H9 (cell line): ENCODE measurements around the gene ERN1. TPM values are rescaled to one million over a fixed set of nuclear protein-coding genes. Genes with fewer than 3 reads are reported as not detected.

Experiments
- DNase-seq: peaks from one replicate; pipeline ENCODE4 v3.0.0-alpha.2; 2017
- H2AFZ ChIP-seq: one replicate; pipeline ENCODE4 v1.6.1; 2013; ENCODE audit warnings: mild to moderate bottlenecking, low read length, control low read depth, moderate library complexity
- H2AK5ac ChIP-seq: 2 replicates; pipeline ENCODE4 v1.6.1; 2013; ENCODE audit warnings: low read length, control low read depth, mixed read lengths; ENCODE audit not compliant: insufficient read length
- H2BK120ac ChIP-seq: one replicate; pipeline ENCODE4 v1.6.1; 2013; ENCODE audit warnings: low read depth, mild to moderate bottlenecking, low read length, control low read depth, inconsistent platforms; ENCODE audit not compliant: poor library complexity, severe bottlenecking
- H2BK12ac ChIP-seq: 2 replicates; pipeline ENCODE4 v1.6.1; 2013; ENCODE audit warnings: low read length, control low read depth, mixed read lengths, low read depth; ENCODE audit not compliant: insufficient read length
- H2BK15ac ChIP-seq: 2 replicates; pipeline ENCODE4 v1.6.1; 2013; ENCODE audit warnings: low read depth, low read length, control low read depth
- H2BK20ac ChIP-seq: one replicate; pipeline ENCODE4 v1.6.1; 2013; ENCODE audit warnings: low read depth, mild to moderate bottlenecking, low read length, control low read depth, inconsistent platforms; ENCODE audit not compliant: poor library complexity, severe bottlenecking
- H2BK5ac ChIP-seq: 2 replicates; pipeline ENCODE4 v1.6.1; 2013; ENCODE audit warnings: low read length, control low read depth, mixed read lengths; ENCODE audit not compliant: insufficient read length
- H3K14ac ChIP-seq: 2 replicates; pipeline ENCODE4 v1.6.1; 2013; ENCODE audit warnings: low read length, control low read depth; ENCODE audit not compliant: insufficient read depth
- H3K18ac ChIP-seq: 2 replicates; pipeline ENCODE4 v1.6.1; 2013; ENCODE audit warnings: low read depth, mild to moderate bottlenecking, mixed read lengths, low read length, control low read depth; ENCODE audit not compliant: insufficient read length
- H3K23ac ChIP-seq: 2 replicates; pipeline ENCODE4 v1.6.1; 2013; ENCODE audit warnings: low read length, control low read depth, mixed read lengths, low read depth; ENCODE audit not compliant: insufficient read length
- H3K23me2 ChIP-seq: 2 replicates; pipeline ENCODE4 v1.6.1; 2013; ENCODE audit warnings: low read depth, mild to moderate bottlenecking, mixed read lengths, low read length, control low read depth; ENCODE audit not compliant: insufficient read length, poor library complexity, severe bottlenecking
- H3K27ac ChIP-seq: 2 replicates; pipeline ENCODE4 v1.5.1; 2013; ENCODE audit warnings: low read length, control low read depth, mixed read lengths, low read depth; ENCODE audit not compliant: insufficient read length
- H3K27me3 ChIP-seq: 2 replicates; pipeline ENCODE4 v1.6.1; 2013; ENCODE audit warnings: low read length, control low read depth, inconsistent platforms; ENCODE audit not compliant: insufficient read depth
- H3K4ac ChIP-seq: 2 replicates; pipeline ENCODE4 v1.6.1; 2013; ENCODE audit warnings: low read depth, mild to moderate bottlenecking, control low read depth, inconsistent platforms, low read length, moderate library complexity
- H3K4me1 ChIP-seq: 2 replicates; pipeline ENCODE4 v1.6.1; 2013; ENCODE audit warnings: low read length, control low read depth, inconsistent platforms; ENCODE audit not compliant: insufficient read depth
- H3K4me2 ChIP-seq: 2 replicates; pipeline ENCODE4 v1.6.1; 2013; ENCODE audit warnings: low read length, control low read depth, mixed read lengths; ENCODE audit not compliant: insufficient read length, insufficient read depth
- H3K56ac ChIP-seq: 2 replicates; pipeline ENCODE4 v1.6.1; 2013; ENCODE audit warnings: low read depth, mild to moderate bottlenecking, mixed read lengths, low read length, control low read depth; ENCODE audit not compliant: insufficient read length
- H3K79me1 ChIP-seq: 2 replicates; pipeline ENCODE4 v1.6.1; 2013; ENCODE audit warnings: low read depth, mild to moderate bottlenecking, moderate library complexity, low read length, control low read depth, inconsistent platforms; ENCODE audit not compliant: insufficient read depth, poor library complexity, severe bottlenecking
- H3K79me2 ChIP-seq: 2 replicates; pipeline ENCODE4 v1.6.1; 2013; ENCODE audit warnings: low read length, control low read depth, inconsistent platforms; ENCODE audit not compliant: insufficient read depth
- H3K9ac ChIP-seq: 2 replicates; pipeline ENCODE4 v1.6.1; 2013; ENCODE audit warnings: low read length, control low read depth, mixed read lengths; ENCODE audit not compliant: insufficient read length; ENCODE audit errors: extremely low read depth
- H3K9me3 ChIP-seq: one replicate; pipeline ENCODE4 v1.6.1; 2013; ENCODE audit warnings: low read depth, low read length, inconsistent platforms; ENCODE audit not compliant: control insufficient read depth
- H3T11ph ChIP-seq: one replicate; pipeline ENCODE4 v1.6.1; 2013; ENCODE audit warnings: mild to moderate bottlenecking, low read length, control low read depth, inconsistent platforms
- H4K20me1 ChIP-seq: one replicate; pipeline ENCODE4 v1.6.1; 2013; ENCODE audit not compliant: control insufficient read depth, insufficient read length, insufficient read depth
- H4K5ac ChIP-seq: 2 replicates; pipeline ENCODE4 v1.6.1; 2013; ENCODE audit warnings: low read depth, mild to moderate bottlenecking, mixed read lengths, low read length, control low read depth; ENCODE audit not compliant: insufficient read length
- H4K8ac ChIP-seq: replicated peaks from 2 replicates; pipeline ENCODE4 v1.6.1; 2013; ENCODE audit warnings: low read length, control low read depth, mixed read lengths, low read depth; ENCODE audit not compliant: insufficient read length
- H4K91ac ChIP-seq: 2 replicates; pipeline ENCODE4 v1.6.1; 2013; ENCODE audit warnings: low read depth, mild to moderate bottlenecking, moderate library complexity, mixed read lengths, low read length, control low read depth; ENCODE audit not compliant: insufficient read length
- H3K27ac Mint-ChIP-seq, 3 experiments: 2 replicates in 2 of 3; 3 replicates in 1 of 3; pipeline ENCODE4 v1.8.0; 2020 to 2021; ENCODE audit warnings: mixed read lengths in 3 of 3, mild to moderate bottlenecking in 1 of 3, moderate library complexity in 1 of 3
- H3K27me3 Mint-ChIP-seq: 2 replicates; pipeline ENCODE4 v1.8.0; 2021; ENCODE audit warnings: low read depth, mild to moderate bottlenecking, moderate library complexity, mixed read lengths
- H3K36me3 Mint-ChIP-seq, 3 experiments: 2 replicates in 2 of 3; 3 replicates in 1 of 3; pipeline ENCODE4 v1.8.0; 2020 to 2021; ENCODE audit warnings: low read depth in 3 of 3, mixed read lengths in 3 of 3; ENCODE audit not compliant: insufficient read depth in 1 of 3
- H3K4me1 Mint-ChIP-seq, 2 experiments: 2 replicates each; pipeline ENCODE4 v1.8.0; 2020; ENCODE audit warnings: mixed read lengths in 2 of 2
- H3K4me3 Mint-ChIP-seq, 2 experiments: 2 replicates in 1 of 2; 3 replicates in 1 of 2; pipeline ENCODE4 v1.8.0; 2020 to 2021; ENCODE audit warnings: mild to moderate bottlenecking in 2 of 2, mixed read lengths in 2 of 2, moderate library complexity in 1 of 2
- H3K9me3 Mint-ChIP-seq, 2 experiments: 2 replicates in 1 of 2; 3 replicates in 1 of 2; pipeline ENCODE4 v1.8.0; 2020; ENCODE audit warnings: mild to moderate bottlenecking in 2 of 2, mixed read lengths in 2 of 2, moderate library complexity in 1 of 2
- WGBS: extraction: QIAGEN DNeasy Blood & Tissue Kit; methylation state at CpG from one replicate; pipeline ENCODE4 v1.1.7; 2013; ENCODE audit warnings: missing lambda C conversion rate, low lambda C conversion rate, mixed read lengths; ENCODE audit not compliant: insufficient read length; ENCODE audit errors: extremely low coverage; 5-methylcytosine and 5-hydroxymethylcytosine counted together
- total RNA-seq: library from RNA; stranded (reverse); gene quantifications from 2 replicates; pipeline ENCODE4 v1.2.1, GENCODE V29; 2021
- TF ChIP-seq, protein P1 (sequence below): fragments of 200-600 bp; sonication (generic); conservative IDR thresholded peaks from 3 replicates; pipeline ENCODE4 v1.8.0; 2021; ENCODE audit warnings: antibody characterized with exemption, mild to moderate bottlenecking

Gene ERN1
- total RNA-seq, 1 experiment from 2014 or later = 5.0 TPM

DNA sequence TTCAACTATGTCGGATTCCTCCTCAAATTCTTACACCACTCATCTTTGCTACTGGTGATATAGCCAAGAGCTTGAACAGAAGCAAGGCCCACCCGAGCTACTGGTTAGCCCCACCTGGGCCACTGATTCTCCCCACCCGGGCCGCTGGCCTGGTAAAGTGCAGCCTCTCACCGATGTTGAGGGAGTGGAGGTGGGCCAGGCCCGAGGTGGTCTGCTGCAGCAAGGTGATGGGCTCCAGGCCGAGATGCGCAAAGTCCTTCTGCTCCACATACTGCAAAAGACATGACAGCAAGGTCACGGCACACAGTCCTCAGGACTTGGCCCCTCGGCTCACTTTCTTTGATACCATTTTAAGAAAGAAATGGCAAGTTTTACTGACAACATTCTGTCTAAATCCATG, 76.8 kb downstream of the ERN1 start:
- no peaks in the 10 kb centered on the region for H3K9me3 ChIP-seq
- no peak overlapping the region for H3K4me2 ChIP-seq
- H3K14ac ChIP-seq = no peak overlapping the region
- no peak overlapping the region for H4K8ac ChIP-seq
- TF ChIP-seq, protein P1, sequence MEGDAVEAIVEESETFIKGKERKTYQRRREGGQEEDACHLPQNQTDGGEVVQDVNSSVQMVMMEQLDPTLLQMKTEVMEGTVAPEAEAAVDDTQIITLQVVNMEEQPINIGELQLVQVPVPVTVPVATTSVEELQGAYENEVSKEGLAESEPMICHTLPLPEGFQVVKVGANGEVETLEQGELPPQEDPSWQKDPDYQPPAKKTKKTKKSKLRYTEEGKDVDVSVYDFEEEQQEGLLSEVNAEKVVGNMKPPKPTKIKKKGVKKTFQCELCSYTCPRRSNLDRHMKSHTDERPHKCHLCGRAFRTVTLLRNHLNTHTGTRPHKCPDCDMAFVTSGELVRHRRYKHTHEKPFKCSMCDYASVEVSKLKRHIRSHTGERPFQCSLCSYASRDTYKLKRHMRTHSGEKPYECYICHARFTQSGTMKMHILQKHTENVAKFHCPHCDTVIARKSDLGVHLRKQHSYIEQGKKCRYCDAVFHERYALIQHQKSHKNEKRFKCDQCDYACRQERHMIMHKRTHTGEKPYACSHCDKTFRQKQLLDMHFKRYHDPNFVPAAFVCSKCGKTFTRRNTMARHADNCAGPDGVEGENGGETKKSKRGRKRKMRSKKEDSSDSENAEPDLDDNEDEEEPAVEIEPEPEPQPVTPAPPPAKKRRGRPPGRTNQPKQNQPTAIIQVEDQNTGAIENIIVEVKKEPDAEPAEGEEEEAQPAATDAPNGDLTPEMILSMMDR = no peak
- no peaks in the 10 kb centered on the region for H3K23me2 ChIP-seq
- H3K9me3 Mint-ChIP-seq = no peaks in the 10 kb centered on the region
- no peaks in the 10 kb centered on the region for H4K20me1 ChIP-seq
- H3K23ac ChIP-seq = no peak overlapping the region
- DNase-seq = no peak
- no peak overlapping the region for H2AK5ac ChIP-seq
- H3K4me3 Mint-ChIP-seq = no peak overlapping the region
- H2BK12ac ChIP-seq = no peak overlapping the region
- H2BK15ac ChIP-seq = no peak overlapping the region
- H3K4ac ChIP-seq = no peak overlapping the region
- H2BK120ac ChIP-seq = no peak overlapping the region
- no peak overlapping the region for H2BK20ac ChIP-seq
- no peak overlapping the region for H4K5ac ChIP-seq
- no peaks in the 10 kb centered on the region for H3K79me2 ChIP-seq
- no peak overlapping the region for H3K18ac ChIP-seq
- no peak overlapping the region for H4K91ac ChIP-seq
- H3K27ac ChIP-seq = no peak overlapping the region
- H3T11ph ChIP-seq = no peak overlapping the region
- H3K36me3 Mint-ChIP-seq = peaks cover 0 to 16% (median 4%) of the 10 kb centered on the region in 3 experiments; a peak in 6 of 7 replicates
- H3K79me1 ChIP-seq = no peaks in the 10 kb centered on the region
- H3K4me1 Mint-ChIP-seq = peaks cover 14 to 16% of the 10 kb centered on the region in 2 experiments
- H3K4me1 ChIP-seq = peaks cover 6% of the 10 kb centered on the region; the same call in 1 of the 2 replicates
- H3K27me3 Mint-ChIP-seq = no peaks in the 10 kb centered on the region
- WGBS = no CpG with 5 or more reads among the region's 10 CpGs
- no peak overlapping the region for H3K56ac ChIP-seq
- no peak overlapping the region for H2BK5ac ChIP-seq
- H3K27me3 ChIP-seq = no peaks in the 10 kb centered on the region
- H3K27ac Mint-ChIP-seq = peak overlapping the region in 1 of 3 experiments; percentile 53; a peak in 1 of 7 replicates
- H2AFZ ChIP-seq = no peak overlapping the region
- no peak overlapping the region for H3K9ac ChIP-seq
